Activated CD8-positive, alpha-beta memory T cell treated with anti-CD3 and anti-CD28 coated beads for 4 hours (primary cell): Measurements from ENCODE around the gene MAL.

Source experiments
- DNase-seq, 2 donors: peaks; one replicate each; pipeline ENCODE4 v3.0.0-alpha.2; 2020; ENCODE audit warnings: low read depth in 2 of 2

The MAL gene

GRCh38 chr2:95048825-95049682 is 23.5 kb downstream of the MAL start:
- DNase-seq = no peak

DNA sequence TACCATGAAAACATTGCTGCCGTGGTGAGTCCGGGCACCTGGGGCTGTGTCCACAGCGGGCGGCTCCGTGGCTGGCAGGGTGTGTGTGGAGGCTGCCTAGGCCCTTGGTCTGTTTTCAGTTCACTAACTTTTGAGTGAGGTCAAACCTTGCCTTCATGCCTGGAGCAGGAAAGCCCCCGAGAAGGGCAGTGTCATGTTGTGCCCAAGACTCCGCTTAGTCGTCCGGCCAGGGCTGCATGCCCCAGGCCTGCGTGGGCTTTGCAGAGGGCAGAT is 24.1 kb downstream of the MAL start:
- DNase-seq = no peak

GRCh38 chr2:95049961-95050360 is 24.5 kb downstream of the MAL start:
- DNase-seq = no peak

- no peak for DNase-seq
These were observed 25.1 kb downstream of the MAL start for GRCh38 chr2:95050385-95051300.

- DNase-seq = no peak
These were observed 26.1 kb downstream of the MAL start for GRCh38 chr2:95051626-95052025.

DNA sequence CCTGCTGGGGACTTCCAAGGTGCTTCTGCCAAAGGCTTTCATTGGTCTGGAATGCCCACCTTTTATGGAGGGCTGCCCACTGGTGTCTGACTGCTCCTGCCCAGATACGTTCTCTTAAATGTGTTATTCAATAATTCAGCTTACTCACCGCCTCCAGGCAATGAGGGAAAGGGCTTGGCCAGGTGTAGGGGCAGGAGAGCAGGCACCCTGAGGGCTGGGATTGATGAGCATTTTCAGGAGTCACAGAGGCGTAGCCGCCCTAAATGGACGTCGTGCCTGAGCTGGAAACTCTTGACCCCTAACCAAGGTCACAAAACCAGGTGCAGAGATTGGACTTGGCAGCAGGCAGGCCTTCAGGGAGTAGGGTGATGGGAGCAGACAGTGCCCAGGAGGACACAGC is 26.8 kb downstream of the MAL start:
- DNase-seq = no peak

DNA sequence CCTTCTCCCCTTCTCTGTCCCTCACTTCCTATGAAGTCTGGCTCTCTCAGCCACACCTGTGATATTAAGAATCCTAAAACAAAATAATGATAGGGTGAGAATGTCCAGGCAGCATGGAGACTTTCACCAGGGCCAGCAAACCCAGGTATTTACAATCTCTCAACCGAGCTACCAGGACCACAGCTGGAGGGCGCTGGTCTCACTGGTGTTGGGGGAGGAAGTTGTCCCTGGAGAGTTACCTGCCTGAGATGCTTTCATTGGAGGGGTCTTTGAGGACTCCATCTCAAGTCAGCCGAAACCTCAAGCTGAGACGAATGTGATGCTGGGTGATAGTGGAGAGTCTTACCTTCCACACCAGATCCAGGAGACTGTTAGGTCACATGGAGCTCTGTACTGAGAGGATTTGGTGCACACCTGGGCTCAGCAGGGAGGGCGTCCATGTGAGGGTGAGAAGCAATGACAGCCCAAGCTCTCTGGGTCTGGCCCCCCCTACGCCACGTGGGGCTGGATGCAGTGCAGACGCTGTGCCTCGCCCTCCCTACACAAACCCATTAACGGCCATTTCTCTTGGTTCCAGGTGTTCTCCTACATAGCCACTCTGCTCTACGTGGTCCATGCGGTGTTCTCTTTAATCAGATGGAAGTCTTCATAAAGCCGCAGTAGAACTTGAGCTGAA is 27.4 kb downstream of the MAL start:
- DNase-seq = no peak

DNA sequence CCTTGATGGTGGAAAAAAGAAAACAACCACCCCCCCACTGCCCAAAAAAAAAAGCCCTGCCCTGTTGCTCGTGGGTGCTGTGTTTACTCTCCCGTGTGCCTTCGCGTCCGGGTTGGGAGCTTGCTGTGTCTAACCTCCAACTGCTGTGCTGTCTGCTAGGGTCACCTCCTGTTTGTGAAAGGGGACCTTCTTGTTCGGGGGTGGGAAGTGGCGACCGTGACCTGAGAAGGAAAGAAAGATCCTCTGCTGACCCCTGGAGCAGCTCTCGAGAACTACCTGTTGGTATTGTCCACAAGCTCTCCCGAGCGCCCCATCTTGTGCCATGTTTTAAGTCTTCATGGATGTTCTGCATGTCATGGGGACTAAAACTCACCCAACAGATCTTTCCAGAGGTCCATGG is 28.0 kb downstream of the MAL start:
- no peak for DNase-seq

GRCh38 chr2:95054016-95054415 is 28.5 kb downstream of the MAL start:
- no peak for DNase-seq

DNA sequence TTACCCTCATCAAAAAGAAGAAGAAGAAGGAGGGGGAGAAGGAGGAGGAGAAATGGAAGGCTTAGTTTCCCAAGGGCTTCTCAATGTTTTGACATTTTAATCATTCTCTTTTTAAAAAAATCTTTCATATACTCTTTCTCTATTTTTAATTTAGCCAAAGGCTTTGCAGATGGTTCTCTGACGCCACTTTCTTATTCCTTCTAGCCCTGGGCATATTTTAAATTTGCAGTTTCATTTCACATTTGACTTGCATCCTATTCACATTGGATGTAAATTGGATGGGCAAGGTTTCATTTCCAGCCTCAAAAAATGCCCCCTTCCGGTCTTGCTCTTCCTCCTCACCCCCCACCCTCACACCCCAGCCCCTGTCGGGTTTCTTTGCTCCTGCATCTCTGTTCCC is 29.8 kb downstream of the MAL start:
- DNase-seq = no peak

DNA sequence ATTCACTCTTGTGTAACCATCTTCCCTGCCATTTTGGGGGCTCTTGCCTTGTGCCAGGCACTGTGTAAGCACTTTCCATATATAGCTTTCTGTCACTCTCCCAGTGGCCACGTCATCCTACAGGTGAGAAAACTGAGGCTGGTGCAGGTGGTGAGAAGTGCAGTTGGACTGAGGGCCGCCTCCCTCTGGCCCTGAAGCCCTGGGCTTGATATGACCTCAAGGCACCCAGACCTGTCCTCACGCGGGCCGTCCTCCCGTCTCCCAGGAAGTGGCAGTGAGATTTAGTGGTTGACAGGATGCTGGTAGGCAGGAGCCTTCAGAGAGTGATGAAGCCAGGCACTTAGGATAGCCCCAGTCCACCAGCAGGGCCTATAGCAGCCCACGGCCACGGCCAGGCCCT is 30.5 kb downstream of the MAL start:
- no peak for DNase-seq

GRCh38 chr2:95056461-95057459 is 31.3 kb downstream of the MAL start:
- DNase-seq = no peak

DNA sequence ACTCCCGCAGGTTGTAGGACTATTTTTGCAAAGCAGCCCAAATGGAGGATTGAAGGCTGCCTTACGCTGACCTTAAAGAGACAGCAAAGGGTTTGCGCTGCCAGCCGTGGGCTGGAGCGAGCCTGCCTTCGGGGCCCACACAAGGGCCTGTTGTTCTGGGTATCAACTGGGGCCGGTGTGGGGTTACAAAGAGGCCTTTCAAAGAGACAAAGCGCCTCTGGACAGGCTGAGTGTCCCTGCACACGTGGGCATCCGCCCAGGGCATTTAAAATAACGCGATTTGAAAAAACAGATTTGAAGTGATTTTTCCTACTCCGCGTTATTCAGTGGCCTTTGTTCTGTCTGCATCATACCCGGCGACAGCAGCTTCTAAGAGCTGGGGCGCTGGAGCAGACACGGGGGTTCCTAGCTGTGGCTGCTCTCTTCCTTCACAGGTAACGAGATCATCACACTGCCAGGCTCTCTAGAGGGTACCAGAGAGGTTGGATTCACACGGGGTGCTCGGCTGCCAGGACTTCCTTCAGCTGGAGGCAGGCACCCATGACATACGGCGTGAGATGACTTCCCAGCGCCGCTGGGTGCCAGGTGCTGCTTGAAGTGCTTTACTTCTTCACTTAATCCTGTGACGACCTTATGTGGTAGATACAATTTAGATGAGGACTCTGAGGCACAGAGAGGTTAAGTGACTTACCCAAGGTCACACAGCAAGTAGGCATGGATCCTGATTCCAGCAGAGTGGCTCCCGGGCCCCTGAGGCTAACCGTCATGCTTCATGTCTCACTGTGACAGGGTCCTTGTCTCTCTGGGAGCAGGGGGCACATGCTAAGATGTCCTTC is 32.2 kb downstream of the MAL start:
- no peak for DNase-seq

DNA sequence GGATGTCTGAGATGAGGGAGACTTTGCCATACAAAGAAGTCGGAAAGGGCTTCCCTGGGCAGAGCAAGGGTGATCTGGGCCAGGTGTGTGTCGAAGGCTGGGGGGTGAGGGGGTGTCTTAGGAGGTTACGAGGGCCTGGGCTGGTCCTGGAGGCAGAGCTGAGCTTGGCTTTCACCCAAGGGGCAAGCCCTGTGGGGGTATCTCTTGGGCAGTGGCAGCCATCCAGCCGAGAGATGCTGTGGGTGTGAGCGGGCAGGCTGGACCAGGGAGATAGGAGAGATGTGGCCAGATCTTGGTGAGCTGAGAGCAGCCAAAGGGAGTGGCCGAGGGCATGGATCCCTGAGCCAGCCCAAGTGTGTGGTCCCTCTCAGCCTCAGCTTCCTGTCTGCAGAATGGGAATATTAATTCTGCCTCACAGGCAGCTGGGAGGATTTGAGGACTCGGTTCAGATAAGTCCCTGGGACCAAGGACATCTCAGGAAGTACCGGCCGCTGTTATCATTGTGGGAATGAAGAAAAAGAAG is 33.0 kb downstream of the MAL start:
- DNase-seq = no peak

- no peak for DNase-seq
These were observed 33.6 kb downstream of the MAL start for GRCh38 chr2:95058989-95059641.

DNA sequence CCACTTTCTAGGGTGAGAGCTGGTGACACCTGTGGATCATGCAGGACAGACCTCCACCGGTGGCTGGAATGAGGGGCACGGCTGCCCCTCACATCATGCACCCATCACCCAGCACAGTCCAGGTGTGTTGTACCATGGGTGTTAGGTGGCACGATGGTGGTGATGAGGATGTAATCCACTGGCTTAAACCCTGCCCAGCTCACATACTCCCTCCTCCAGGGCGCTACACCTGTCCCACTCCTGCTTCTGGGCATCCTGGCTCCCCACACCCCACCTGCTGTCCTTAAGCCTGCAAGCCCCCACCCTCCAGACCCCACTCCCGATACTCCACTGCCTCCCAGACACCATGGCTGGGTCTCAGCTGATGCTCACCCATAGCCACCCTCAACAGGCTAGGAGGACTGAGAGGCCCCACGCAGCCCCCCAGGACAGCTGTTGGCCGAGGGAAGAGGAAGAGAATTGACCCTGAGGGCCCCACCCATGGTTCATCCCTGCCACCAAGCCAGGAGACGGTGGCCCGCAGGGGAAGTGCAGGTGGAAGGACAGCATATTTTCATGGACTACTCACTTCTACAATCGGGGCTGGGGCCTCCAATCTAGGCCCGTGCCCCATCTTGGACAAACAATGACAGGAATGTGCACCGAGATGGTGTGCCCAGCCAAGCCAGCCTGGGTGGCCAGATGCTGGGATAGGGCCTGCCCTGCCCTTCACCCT is 34.3 kb downstream of the MAL start:
- DNase-seq = no peak

GRCh38 chr2:95060446-95061118 is 35.1 kb downstream of the MAL start:
- no peak for DNase-seq

DNA sequence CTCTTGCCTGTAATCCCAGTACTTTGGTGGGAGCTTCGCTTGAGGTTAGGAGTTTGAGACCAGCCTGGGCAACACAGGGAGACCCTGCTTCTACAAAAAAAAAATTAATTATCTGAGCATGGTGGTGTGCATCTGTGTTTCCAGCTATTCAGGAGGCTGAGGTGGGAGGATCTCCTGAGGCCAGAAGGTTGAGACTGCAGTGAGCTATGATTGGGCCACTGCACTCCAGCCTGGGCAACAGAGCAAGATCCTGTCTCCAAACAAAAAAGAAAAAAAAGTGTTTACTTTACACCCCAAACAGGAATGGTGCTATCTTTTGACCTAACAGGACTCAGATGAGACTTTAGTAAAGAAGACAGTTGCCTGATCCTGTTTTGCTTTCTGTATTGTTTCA is 35.6 kb downstream of the MAL start:
- no peak for DNase-seq
